22Rv1 (cell line): Measurements from ENCODE around the gene NADK2.

Experiments
- H3K27ac ChIP-seq: fragments of 450-650 bp; 2 replicates; pipeline ENCODE4 v1.5.1; 2017
- ZFX ChIP-seq: fragments of 450-650 bp; IDR thresholded peaks from 2 replicates; pipeline ENCODE4 v1.6.1; 2017; ENCODE audit warnings: antibody characterized with exemption, borderline replicate concordance
- TF ChIP-seq, protein P1 (sequence below): fragments of 450-650 bp; IDR thresholded peaks from 2 replicates; pipeline ENCODE4 v1.5.1; 2017; ENCODE audit warnings: mild to moderate bottlenecking

Gene NADK2

DNA sequence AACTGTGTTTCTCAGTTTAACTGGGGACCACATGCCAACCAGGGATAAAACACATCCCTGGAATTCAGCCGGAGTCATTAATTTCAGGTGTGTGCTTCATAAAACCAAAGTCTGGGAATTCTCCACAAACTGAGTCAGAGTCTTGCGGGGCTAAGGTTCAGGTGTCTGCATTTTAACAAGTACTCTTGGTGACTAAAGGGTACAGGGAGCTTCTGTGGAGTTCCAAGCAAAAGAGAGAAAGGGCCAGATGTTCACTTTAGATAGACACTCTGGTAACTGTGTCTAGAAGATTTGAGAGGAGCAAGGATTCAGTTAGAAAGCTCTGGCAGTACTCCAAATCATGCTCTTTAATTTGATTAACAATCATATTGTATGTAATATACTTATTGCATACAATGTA, 4.0 kb downstream of the NADK2 start:
- no peak overlapping the region for H3K27ac ChIP-seq
- TF ChIP-seq ZFX, result no peak
- TF ChIP-seq, protein P1, sequence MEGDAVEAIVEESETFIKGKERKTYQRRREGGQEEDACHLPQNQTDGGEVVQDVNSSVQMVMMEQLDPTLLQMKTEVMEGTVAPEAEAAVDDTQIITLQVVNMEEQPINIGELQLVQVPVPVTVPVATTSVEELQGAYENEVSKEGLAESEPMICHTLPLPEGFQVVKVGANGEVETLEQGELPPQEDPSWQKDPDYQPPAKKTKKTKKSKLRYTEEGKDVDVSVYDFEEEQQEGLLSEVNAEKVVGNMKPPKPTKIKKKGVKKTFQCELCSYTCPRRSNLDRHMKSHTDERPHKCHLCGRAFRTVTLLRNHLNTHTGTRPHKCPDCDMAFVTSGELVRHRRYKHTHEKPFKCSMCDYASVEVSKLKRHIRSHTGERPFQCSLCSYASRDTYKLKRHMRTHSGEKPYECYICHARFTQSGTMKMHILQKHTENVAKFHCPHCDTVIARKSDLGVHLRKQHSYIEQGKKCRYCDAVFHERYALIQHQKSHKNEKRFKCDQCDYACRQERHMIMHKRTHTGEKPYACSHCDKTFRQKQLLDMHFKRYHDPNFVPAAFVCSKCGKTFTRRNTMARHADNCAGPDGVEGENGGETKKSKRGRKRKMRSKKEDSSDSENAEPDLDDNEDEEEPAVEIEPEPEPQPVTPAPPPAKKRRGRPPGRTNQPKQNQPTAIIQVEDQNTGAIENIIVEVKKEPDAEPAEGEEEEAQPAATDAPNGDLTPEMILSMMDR, result no peak

DNA sequence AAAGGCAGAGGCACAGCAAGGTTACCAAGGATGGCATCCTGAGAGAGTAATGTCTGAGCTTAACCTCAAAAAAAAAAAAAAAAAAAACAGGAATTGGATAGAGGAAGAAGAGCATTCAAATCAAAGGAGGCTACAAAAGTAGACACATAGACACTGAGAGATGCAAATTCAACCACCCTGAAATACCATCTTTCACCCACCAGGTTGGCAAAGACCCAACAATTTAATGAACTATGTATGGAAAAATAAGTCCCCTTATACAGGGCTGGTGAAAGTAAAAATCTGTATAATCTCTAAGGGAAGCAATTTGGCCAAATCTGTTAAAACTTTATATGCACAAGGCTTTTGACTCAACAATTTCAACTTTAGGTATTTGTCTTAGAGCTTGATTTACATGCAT, 4.9 kb downstream of the NADK2 start:
- H3K27ac ChIP-seq, result no peak overlapping the region

DNA sequence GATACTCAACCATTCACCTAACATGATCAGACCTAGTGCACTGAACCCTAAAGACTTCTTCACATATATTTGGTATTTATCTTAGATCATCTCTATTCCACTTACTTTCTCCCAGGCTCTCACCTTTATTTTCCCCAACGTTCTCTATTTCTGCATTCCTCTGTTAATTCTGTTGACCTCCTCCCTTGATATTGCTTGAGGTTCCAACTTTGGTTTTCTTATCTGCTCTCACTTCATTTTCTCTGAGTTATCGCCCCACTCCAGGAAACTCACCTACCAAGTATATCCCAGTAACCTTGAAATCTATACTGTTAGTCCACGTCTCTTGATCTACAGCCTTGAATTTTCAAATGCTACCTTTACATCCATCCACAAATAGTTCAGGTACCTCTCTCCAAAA, 9.2 kb downstream of the NADK2 start:
- TF ChIP-seq ZFX, result no peak
- TF ChIP-seq, protein P1, result no peak
- no peak overlapping the region for H3K27ac ChIP-seq

More for the DNA sequence above, 4.9 kb downstream of the NADK2 start:
- TF ChIP-seq, protein P1, result no peak
- TF ChIP-seq ZFX, result no peak

DNA sequence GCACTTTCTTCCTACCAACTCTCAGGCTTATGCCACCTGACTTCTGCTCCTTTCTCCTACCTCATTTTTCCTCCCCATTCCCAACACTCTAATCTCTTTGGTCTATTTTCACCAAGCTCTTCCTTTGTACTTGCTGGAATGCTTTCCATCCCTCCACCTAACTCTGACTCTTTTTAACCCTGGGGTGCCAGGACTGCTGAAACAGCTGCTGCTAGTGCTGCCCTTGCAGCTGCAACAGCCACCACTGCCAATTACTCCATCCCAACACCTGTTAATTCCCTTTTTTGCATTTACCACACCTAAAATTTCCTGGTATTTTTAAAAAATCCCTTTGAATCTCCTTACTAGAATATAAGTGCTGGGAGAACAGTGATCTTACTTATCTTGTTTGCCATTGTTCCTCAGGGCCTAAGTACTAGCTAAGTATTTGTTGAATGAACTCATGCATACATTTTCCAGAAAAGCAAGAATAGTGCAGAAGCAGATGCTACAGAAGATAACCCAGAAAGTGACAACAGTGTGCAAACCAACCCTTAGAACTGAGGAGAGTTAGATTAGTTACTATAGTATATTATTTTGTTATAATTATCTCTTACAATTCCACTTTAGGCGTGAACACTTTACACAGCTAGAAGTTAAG, 11.5 kb downstream of the NADK2 start:
- no peak overlapping the region for H3K27ac ChIP-seq
- no peak for TF ChIP-seq ZFX
- TF ChIP-seq, protein P1, result no peak

DNA sequence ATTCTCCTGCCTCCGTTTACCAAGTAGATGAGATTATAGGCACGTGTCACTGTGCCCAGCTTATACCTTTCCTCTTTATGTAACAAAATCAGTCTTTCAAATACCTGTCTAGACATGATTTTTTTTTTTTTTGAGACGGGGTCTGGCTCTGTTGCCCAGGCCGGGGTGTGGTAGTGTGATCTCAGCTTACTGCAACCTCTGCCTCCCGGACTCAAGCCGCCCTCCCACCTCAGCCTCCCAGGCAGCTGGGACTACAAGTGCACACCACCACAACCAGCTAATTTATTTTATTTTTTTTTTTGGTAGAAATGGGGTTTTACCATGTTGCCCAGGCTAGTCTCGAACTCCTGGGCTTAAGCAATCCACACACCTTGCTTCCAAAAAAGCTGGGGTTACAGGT, 13.2 kb downstream of the NADK2 start:
- H3K27ac ChIP-seq, result no peak overlapping the region
- TF ChIP-seq, protein P1, result no peak
- TF ChIP-seq ZFX, result no peak

DNA sequence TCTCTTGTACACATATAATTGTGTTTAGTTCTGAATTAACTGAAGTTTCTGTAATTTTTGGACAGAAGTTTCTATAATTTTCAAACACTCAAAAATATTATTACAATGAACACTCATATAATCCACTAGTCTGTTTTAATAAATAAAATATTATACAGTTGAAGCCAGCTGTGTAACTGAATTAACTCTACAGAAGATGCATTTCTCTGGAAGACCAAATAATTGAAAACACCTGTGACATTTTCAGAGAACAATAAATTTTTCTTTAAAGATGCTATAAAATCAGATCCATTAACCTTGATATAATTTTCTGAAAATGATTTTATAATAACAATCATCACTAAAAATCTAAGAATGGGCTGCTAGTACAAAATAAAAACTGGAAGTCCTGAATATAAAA, 14.7 kb downstream of the NADK2 start:
- TF ChIP-seq ZFX, result no peak
- TF ChIP-seq, protein P1, result no peak
- no peak overlapping the region for H3K27ac ChIP-seq

DNA sequence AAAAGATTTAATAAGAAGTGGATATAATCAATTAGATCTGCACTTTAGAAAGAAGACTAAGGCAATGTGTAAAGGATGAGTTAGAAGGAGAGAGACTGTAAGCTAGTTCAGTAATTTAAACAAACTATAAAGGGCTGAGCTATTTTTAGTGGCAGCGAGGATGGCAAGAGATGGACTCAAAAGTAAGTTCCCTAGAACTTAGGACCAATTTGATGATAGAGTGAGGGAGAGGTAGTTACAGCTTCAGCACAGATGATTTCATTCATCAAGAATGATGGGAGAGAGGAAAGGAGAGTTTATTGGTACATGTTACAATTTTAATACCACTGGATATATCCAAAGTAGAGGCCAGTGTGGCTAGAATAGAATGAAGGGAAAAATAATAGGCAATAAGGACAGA, 19.1 kb downstream of the NADK2 start:
- TF ChIP-seq, protein P1, result no peak
- no peak for TF ChIP-seq ZFX

More for the DNA sequence above, 19.1 kb downstream of the NADK2 start:
- no peak overlapping the region for H3K27ac ChIP-seq
